Hematopoietic multipotent progenitor cell treated with erythropoietin and hydrocortisone succinate and interleukin-3 and kit ligand, for 4 days (in vitro differentiated cells): ENCODE data around the gene PLXNA2.
A peak's percentile ranks its signal among the peaks of the same experiment; 100 is the strongest.

ENCODE experiments used
- DNase-seq: peaks from one replicate; pipeline ENCODE4 v3.0.0-alpha.2; 2015

Gene PLXNA2

DNA sequence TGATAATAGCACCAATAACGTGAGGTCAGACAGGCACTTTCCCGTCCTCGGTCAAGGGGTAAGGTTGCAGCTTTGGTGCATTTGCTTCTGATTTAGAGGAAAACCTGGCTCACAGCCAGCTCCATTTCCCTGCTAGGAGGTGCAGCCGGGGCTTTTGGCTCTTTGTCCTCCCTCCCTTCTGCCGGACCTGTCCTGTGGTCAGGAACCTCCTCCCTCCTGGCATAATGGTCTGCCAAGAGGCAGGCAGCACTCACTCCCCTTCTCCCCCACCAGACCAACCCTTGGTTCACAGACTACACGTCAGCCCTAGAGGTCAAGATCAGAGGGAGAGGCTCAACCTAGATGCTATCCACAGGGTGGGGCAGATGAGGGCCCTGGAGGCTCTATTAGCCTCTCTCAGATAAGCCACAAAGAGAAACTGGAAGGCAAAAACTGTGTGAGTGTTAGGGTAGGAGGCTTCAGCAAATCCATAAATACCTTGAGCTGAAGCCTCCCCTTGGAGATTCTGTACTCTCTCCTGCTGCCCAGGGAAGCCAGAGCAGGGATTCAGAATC is 64.8 kb downstream of the PLXNA2 start:
- DNase-seq = peak; percentile 46

DNA sequence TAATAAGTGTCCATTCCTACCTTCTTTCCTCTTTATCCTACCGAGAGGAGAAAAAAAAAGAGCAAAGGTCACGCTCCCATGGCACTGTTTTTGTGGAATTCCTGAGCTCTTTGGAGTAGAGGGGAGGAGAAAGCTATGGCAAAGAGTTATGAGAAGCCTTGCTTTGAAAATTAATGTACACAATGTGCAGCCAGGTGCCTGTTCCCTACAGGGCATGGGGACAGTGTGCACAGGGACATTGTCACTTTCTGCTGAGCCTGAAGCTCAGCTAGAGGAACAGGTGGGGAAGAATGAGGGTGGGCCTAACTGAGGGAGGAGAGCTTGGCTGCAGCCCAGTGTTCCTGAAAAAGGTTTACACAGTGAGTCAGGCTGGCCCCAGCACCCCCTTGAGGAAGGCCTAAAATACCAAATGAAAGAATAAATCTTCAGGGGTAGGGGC is 66.1 kb downstream of the PLXNA2 start:
- DNase-seq = no peak

DNA sequence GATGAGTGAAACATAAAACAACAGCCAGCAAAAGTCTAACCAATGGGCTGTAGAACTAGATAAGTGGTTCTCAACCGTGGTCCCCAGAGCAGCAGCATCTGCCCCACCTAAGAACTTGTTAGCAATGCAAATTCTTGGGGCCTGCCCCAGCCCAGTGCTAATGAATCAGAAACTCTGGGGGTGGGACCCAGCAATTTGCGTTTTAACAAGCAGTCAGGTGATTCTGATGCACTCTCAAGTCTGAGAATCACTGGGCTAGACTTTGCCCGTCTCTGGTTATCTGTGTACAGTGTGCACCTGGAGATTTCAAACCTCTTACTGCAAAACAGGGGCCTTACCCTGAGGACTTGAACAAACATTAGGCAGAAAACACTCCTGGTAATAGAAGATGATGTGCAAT is 66.5 kb downstream of the PLXNA2 start:
- no peak for DNase-seq

DNA sequence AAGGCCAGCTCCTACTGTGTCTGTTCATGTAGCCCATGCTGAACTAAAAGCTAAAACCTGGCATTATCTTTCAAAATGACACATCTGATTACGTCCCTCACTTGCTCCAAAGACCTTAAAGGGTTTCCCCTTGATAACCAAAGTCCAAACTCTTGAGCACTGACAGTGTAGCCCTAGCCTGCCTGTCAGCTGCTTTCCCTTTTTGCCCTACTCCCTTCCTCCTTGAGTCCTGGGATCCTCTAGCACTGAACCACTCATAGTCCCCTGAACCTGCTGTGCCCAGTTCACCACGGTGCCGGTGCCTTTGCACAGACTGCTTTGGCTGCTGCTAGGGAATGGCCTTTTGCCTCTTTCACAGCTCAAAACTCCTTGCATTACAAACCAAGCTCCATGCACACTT is 67.5 kb downstream of the PLXNA2 start:
- DNase-seq = no peak

DNA sequence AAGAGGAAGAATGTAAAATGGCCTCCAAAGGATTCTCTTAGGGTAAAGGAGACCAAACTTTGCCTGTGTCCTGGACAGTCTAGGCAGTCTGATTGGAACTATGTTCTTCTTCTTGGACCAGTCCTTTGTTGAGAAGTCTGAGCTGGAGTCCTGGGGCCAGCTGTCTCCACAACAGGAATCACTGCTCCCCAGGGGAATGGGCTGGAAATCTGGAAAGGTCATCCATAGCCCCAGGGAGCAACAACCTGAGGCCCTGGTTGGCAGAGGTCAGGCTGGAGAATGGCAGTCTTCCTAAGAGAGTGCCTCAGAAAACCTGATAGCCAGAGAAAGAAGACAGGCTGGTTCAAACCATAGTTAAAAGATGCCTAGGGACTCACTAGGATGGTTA is 68.7 kb downstream of the PLXNA2 start:
- DNase-seq = no peak

DNA sequence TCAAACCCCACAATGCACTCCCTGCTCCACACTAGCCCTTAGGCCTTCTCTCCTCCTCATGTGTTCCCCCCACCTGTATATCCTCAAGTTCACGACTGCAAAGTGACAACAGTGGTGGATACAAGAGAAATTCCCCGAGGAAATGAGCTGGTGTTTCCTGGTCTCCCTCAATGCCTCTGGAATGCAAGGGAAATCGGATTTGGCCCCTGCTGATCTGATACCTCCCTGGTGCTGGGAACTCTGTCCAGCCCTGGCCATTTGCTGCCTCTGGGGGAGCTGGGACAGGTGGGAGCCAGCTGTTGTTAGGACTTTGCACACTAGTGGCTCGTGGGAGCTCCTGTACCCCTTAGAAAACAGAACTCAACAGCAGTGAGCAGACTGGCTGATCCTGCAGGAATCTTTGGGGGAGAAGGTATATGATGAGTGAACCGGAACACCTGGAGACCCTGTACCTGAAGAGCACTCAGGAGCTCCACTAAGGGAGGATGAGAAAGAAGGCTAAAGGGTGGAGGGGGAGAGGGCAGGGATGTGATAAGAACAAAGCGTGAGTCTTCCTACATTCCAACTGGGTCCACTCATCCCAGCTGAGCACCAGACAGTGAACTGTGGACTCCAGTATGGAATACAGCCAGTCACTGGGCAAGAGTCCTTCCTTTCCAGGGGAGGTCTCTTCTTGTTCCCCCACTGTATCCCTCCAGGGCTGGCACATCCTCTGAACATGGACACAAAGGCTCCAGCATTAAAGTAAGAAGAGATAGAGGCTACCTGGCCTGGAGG is 69.3 kb downstream of the PLXNA2 start:
- DNase-seq = no peak

DNA sequence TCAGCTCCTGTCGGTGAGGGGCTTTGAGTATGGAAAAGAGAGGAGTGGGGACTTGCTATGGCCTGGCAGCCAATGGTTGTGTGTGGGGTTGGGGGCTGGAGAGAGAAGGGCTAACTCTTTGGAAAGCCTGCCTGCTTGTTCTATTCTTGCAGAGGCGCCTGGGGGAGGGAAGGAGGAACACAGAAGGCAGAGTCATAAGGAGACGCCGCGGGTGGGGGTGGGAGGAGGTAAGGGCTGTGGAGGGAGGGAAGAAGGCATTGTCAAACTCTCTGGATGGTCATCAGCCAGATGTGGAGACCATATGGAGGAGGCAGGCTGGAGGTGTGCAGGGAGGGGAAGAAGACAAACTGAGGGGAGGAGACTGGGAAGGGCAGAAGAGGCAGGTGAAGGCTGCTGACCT is 70.0 kb downstream of the PLXNA2 start:
- peak; percentile 15 for DNase-seq

DNA sequence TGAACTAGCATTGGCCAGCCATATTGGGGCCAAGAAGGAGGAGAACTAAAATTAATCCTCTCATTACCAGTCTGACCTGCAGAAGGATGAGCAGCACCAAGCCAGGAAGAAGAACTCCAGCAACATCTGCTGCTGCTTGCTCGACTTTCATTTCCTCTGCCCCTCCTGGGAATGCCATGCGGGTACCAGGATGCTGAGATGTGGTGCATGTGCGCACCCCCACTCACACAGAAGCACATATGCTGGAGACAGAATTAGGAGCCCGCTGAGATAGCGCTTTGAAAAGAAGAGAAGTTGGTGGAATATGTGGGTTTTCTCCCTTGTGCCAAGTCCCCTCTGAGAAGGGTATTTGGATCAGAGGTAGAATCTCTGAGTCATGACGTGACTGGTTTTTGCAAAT is 70.4 kb downstream of the PLXNA2 start:
- DNase-seq = no peak

DNA sequence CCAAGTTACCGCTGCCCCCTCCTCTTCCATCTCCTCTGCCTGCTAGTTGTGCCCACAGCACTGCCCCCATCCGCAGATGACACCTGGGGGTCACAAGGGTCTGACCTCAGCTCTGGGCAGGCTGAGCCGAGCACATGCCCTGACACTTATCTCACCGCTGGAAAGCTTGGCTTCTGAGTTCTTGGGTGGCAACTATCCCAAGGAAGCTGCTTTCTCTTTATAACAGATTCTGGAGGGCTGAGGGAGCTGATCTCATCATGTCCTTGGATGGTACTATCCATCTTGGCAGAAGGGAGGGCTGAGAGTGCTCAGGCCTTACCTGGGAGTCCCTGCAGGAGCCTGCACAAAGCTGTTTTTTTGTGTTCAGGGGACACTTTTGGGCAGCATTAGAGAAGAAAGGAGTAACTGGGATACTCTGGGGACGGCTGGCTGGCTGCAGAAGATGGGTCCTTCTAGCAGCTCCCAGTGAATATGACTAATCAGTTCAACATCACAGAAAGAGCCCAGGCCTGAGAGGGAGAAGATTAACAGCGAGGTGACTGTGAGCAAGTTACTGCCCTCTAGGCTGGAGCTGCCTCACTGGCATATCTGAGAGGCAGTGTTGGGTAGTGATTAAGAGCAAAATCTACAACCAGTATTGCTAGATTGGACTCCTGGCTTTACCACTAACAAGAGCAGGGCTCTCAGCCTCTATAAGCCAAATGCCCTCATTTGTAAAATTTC is 71.6 kb downstream of the PLXNA2 start:
- DNase-seq = peak; percentile 90

DNA sequence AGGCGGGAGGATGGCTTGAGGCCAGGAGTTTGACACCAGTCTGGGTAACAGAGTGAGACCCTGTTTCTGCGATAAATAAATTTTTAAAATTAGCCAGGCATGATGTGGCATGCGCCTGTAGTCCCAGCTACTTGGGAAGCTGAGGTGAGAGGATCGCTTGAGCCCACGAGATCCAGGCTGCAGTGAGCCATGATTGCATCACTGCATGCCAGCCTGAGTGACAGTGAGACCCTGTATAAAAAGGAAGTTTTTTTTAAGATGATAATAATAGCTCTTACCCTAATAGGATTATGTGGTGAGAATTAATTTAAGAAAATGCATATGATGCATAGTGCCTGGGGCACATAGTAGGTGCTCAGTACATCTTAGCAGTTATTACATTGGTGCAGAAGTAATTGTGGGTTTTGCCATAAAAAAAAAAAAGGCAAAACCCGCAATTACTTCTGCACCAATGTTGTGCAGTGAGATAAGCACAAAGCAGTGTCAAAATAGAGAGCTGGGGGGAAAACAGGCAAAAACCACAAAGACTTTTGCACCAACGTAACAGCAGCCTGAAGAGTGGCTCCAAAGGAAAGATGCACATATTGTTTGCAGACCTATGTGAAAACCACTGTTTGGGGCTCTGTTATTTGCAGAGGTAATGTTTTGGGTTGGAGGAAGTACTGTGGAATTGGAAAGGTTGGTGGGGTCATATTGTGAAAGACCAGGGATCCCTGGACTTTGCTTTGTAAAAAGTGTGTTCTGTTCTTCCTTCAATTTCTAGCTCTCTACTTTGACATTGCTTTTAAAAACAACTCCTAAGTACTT is 72.4 kb downstream of the PLXNA2 start:
- peak; percentile 88 for DNase-seq

DNA sequence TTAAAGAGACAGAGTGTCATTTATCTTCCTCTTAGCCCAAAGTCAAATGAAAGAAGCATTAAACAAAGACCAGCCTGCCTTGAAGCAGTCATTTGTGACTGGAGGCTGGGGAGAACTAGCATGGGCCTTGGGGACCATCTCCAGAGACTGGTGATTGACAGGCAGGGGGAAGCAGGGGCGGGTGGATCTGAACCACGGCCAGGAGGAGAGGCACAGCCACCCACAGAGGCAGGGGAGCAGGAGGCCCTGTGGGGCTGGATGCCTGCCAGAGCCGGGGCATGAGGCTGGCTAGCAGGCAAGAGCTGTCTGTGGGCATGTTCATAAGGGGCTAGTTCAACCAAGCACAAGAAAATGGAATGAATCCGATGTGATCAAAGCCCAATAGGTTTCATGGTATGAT is 73.9 kb downstream of the PLXNA2 start:
- DNase-seq = peak; percentile 91

DNA sequence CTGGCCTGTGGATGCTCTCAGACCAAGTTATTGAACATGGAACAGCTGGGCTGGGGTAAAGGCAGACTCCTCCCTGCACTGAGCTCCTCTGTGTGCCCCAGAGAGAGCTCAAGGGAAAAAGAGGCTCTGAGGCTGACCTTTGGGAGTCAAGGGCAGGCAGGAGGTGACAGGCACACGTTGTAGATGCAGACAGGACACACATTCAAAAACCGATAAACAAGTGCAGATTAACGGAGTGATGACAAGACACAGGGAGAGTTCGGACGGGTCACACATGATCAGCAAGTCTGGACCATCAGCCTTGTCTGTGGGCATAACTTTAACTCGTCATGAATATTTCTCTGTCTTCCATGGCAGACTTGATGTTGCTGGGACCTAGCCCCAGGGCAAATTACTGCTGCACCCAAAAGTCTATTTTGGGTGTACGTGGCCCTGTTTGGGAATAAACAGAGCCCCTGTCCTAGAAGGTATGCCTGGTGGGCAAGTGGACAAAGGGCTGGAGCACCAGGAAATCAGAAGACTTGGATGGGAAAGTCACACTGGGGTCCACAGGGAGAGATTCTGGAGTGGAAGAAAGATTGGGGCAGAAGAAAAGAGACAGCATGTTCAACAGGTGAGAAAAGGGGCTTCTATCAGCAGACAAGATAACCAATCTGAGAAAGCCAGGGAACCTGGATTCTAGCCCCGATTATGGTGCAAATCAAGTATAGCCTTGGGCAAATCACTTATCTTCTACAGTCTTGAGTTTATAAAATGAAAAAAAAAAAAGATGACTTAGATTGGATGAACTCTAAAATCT is 74.9 kb downstream of the PLXNA2 start:
- no peak for DNase-seq

DNA sequence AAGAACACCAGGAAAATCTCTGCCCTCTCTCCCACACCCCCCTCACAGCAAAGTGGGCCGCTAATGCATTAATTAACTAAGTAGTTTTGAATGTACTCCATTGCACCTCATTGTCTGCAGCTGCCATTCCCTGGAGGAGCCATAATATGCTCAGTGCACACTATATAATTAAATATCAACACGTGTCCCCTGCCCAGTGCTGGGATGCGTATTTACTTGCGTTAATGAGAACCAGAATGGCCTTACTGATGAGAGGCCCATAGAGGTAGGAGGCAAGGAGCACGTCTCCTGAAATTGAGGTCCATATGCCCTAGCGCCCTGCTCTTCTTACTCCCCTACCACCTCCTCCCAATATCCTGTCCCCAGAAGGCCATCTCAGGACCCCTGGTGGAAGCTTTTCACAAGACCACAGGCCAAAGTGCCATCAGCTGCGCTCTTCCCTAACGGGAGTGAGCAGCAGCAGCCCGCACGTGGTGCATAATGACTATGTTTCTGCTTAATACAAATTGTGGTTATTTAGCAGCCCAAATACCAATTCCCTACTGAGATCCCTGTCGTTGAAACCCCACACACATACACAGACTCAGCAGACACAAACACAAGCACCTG is 76.8 kb downstream of the PLXNA2 start:
- DNase-seq = no peak

DNA sequence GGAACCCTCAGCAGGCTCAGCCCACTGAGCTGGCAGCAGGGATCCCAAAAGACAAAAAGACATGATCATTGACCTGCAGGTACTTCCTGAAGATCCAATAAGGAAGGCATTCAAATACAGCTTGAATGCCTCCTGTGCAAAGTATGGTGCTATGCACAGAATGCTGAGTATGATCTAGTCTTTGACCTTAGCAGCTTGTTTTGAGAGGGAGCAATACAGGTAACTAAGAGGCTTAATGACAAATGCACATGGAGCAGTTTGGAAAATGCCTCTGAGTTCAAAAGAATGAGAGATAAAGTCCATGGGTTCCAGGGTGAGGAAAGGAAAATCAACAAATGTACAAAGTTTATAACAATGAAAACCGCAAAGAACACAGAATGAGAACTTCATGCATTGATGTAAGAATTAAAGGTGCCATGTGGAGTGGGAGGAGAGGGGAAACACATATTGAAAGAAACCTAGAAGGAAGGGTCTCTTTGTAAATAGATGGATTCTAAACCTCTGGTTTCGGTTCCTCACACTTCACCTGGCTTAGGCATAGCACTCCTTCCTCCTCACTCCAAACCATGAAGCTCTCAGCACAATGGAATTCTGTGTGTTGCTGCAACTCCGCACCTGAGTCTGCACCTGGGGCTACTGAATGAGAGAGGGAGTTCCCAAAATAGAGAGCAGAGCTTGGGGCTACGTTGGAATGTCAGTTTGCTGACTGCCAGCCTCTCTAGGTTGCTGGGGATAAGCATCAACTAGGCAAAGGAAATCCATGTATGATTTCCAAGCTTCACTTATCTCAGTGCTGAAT is 77.6 kb downstream of the PLXNA2 start:
- no peak for DNase-seq

DNA sequence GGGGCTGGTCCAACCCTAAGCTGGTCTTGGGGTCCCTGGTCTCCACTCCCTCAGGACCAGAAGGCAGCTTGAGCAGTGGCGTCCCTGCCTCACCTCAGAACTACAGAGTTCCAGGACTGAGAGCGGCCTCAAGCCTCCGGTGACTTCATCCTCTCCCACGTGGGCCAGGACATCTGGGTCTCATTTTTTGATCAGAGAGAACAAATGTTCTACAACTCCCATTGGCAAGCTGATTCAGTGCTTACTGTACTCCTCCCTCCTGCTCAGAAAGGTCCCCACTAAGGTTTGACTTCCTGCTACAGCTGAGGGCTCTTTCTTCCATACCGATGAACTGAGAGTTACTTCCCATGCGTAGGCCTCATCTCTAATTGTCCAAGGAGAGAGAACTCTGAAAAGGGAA is 78.5 kb downstream of the PLXNA2 start:
- DNase-seq = no peak

DNA sequence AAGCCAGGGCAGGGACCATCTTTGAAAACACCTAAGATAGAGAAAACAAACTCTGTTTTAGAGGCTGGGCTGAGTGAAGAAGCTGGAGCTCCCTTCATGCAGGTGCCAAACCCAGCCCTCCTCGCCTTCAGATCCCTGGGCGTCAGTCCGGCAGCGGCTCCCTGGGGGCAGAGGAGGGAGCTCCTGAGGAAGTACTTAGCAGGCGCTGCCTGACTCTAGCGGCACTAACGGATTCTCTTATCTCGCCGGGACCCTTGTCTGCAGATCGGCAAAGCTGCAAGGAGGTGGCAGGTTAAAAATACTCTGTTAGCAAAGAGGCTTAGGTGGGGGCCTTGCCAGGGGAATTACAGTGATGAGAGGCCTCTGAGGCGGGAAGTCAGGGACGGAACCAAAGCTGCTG is 79.6 kb downstream of the PLXNA2 start:
- peak; percentile 92 for DNase-seq

DNA sequence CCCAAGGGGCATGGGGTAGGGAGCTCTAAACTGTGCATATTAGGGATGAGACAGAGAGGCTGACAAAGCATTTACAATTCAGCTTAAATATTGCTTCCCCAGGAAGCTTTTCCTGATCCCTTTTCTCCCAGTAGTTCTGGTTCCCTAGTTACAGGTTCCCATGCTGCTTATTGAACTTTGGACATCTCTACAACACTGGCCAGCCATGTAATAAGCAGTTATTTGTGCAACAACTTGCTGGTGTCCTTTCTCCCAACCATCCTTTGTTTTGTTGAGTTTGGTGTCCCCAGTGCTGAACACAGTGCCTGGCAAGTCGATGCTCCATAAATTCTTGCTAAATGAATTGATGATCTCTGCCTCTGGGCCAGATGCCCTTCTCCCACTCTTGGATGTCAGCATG is 80.6 kb downstream of the PLXNA2 start:
- DNase-seq = no peak

DNA sequence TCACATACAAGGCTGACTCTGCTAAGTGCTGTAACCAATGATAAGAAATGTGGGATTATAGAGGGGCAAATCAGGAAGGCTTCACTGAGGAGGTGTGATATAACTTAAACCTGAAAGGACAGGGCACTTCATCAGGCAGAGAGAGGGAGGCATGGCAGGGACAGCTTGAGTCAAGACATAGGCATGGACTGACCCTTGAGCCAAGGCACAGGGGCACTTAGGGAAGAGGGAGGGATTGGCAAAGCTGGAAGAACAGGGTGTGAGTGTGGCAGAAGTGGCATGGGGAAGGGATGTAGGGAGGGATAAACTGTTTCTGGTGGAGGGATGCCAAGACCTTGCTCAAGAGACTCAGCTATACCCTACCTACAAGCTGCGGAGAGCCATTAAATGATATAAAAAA is 81.3 kb downstream of the PLXNA2 start:
- DNase-seq = no peak

DNA sequence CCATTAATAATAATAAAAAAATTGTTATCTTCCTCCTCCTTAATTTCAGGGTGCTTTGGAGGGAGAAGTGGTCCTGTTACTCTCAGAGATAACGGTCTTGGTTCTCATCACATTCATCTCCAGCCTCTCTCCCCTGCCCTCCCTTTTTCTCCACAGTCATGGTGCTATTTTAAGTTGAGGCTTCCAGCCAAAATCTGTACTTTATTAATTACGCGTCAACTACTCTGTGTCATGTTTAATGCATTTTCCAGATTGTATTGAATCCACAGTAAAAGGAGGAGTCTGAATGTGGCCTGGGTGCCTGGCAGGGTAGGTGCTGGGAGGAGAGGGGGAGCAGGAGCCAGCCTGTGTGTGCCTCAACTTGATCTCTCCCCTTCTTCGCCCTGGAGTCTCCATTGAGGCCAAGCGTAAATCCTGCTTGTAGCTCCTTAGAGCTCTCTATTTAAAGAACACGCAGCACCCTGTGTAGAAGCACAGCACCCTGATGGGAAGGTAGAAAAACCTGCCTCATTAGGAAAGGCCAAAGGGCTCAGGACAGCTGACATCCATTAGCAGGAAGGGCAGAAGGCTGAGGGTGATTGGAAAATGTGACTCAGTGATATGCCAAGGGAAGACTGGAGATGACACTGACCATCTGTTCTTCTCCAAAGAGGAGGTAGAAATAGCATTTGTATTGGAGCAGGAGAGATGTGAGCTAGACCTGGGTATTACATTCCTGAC is 82.4 kb downstream of the PLXNA2 start:
- no peak for DNase-seq

DNA sequence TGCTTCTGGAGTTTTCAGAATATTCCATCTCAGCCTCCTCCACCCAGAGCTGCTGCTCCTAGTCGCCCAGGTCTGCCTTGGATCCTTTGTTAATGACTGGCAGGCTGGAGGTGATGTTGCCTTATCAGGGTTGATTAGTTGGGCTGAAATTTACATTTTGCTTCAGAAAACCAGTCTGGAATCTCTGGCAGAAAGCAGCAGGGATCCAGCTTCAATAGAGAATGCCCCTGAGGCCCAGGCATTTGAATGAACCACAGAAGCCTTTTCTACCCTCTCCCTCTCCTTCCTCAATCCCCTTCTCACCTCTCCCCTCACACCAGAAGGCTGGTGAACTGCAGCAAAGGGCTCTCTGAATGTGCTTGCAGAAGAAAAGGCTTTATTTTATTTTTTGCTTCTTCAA is 83.2 kb downstream of the PLXNA2 start:
- no peak for DNase-seq
